Suprapubic skin (tissue), 3 donors: Measurements from ENCODE around the gene NAALADL2.

Source experiments
- CTCF ChIP-seq, 2 donors: fragments of 200-600 bp in 1 of 2; fragments of 450-650 bp in 1 of 2; sonication (generic) in 1 of 2; IDR thresholded peaks; one replicate each; pipeline ENCODE4 v1.5.1; 2016 to 2019; ENCODE audit warnings: antibody characterized with exemption in 2 of 2, mild to moderate bottlenecking in 1 of 2, moderate library complexity in 1 of 2
- EP300 ChIP-seq: sonication (generic); formaldehyde crosslinking; IDR thresholded peaks from one replicate; pipeline ENCODE4 v1.6.1; 2017; ENCODE audit warnings: antibody characterized with exemption

- TF ChIP-seq CTCF (IDR thresholded peaks at IDR 0.05) (no peak), EP300 (no peak)
These were observed 797.3 kb downstream of the NAALADL2 start for GRCh38 chr3:175656461-175656860.
